ENCODE data around the gene WDR88. TPM values are rescaled to one million over a fixed set of nuclear protein-coding genes. Genes with fewer than 3 reads are reported as not detected.
A peak's percentile ranks its signal among the peaks of the same experiment; 100 is the strongest.
"Not testable (repeated sequence)": the region's sequence is repeated elsewhere in the genome, so short reads cannot be mapped to it uniquely, and the experiment has no call there.

The WDR88 gene
- total RNA-seq, 1 experiment from 2014 or later = not detected

DNA sequence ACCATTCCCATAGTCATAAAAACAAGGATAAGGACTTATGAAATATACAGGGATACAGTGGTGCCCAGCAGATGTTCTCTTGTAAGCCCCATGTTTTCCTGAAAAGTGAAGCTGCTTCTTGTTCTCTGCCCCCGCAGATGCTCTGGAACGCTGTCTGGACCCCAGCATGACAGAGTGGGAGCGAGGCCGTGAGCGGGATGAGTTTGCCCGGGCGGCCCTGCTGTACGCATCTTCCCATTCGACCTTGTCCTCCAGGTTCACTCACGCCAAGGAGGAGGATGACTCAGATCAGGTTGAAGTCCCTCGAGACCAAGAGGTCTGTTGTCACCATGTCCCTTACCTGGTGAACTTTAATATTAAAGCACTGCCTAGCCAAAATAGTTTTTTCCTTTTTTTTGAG, 20.3 kb upstream of the WDR88 start:
- H3K36me3 ChIP-seq = peaks cover 61% of the 10 kb centered on the region
- DNase-seq = no peak
- no peak overlapping the region for H3K4me3 ChIP-seq
- no peaks in the 10 kb centered on the region for H3K27me3 ChIP-seq
- no peaks in the 10 kb centered on the region for H3K9me3 ChIP-seq (replicated peaks)
- no peaks in the 10 kb centered on the region for H3K4me1 ChIP-seq
- no peak overlapping the region for H3K27ac ChIP-seq

DNA sequence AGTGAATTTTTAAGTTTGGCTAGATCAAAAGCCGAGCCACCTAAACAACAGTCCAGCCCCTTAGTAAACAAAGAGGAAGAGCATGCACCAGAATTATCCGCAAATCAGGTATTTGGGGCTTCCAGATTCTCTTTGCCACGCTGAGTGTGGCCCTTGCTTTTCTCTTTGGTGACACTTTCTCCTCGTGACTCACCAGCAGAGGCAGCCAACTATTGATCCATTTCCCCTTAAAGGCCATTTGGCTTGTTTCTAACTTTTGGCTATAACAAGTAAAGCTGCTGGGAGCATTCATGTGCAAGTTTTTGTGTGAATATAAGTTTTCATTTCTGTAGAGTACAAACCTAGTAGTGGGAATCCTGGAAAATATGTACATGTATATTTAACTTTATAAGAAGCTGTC, 17.6 kb upstream of the WDR88 start:
- peaks cover 60% of the 10 kb centered on the region for H3K36me3 ChIP-seq

DNA sequence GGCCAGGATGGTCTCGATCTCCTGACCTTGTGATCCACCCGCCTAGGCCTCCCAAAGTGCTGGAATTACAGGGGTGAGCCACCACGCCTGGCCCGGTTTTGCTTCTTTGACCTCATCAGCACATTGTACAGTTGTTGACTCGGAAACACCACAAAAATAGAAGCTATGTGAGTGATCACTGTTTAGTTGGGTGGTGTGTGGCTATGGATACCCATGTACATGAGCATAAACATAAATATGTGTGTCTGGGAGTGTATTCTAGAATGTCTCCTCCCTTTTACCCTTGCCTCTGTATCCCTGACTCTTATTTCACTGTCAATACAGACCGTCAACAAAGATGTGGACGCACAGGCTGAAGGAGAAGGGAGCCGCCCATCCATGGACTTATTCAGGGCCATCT, 14.4 kb upstream of the WDR88 start:
- Histone ChIP-seq H3K27me3 (no peaks in the 10 kb centered on the region), H3K4me1 (no peaks in the 10 kb centered on the region), H3K4me3 (no peak overlapping the region), H3K27ac (no peak overlapping the region), H3K36me3 (peaks cover 43% of the 10 kb centered on the region), H3K9me3 (replicated peaks) (no peaks in the 10 kb centered on the region)
- no peak for DNase-seq

More for the DNA sequence above, 17.6 kb upstream of the WDR88 start:
- H3K27me3 ChIP-seq = no peaks in the 10 kb centered on the region
- no peak overlapping the region for H3K4me3 ChIP-seq
- no peak for DNase-seq
- H3K27ac ChIP-seq = no peak overlapping the region
- H3K4me1 ChIP-seq = no peaks in the 10 kb centered on the region
- no peaks in the 10 kb centered on the region for H3K9me3 ChIP-seq (replicated peaks)

DNA sequence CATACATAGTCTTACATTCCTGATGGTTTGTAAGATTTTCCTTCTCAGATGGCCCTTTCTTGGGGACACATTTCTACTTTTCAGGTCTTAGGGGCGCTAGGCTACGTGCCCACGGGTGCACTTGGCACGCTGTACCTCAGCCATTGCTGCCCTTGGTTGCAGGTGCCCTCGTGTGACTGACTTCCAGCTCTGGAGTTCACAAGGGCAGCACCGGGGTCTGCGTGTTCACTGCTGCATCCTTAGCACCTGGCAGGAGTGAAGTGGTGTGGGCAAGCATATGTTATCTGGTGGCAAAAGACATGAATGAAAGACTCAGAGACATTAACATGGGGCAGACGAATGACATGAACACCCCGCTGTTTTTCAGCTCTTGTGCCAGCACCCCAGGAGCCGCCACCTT, 13.3 kb upstream of the WDR88 start:
- DNase-seq = no peak
- no peaks in the 10 kb centered on the region for H3K4me1 ChIP-seq
- H3K9me3 ChIP-seq (replicated peaks) = no peaks in the 10 kb centered on the region
- peaks cover 36% of the 10 kb centered on the region for H3K36me3 ChIP-seq
- no peak overlapping the region for H3K27ac ChIP-seq
- no peak overlapping the region for H3K4me3 ChIP-seq
- H3K27me3 ChIP-seq = no peaks in the 10 kb centered on the region

DNA sequence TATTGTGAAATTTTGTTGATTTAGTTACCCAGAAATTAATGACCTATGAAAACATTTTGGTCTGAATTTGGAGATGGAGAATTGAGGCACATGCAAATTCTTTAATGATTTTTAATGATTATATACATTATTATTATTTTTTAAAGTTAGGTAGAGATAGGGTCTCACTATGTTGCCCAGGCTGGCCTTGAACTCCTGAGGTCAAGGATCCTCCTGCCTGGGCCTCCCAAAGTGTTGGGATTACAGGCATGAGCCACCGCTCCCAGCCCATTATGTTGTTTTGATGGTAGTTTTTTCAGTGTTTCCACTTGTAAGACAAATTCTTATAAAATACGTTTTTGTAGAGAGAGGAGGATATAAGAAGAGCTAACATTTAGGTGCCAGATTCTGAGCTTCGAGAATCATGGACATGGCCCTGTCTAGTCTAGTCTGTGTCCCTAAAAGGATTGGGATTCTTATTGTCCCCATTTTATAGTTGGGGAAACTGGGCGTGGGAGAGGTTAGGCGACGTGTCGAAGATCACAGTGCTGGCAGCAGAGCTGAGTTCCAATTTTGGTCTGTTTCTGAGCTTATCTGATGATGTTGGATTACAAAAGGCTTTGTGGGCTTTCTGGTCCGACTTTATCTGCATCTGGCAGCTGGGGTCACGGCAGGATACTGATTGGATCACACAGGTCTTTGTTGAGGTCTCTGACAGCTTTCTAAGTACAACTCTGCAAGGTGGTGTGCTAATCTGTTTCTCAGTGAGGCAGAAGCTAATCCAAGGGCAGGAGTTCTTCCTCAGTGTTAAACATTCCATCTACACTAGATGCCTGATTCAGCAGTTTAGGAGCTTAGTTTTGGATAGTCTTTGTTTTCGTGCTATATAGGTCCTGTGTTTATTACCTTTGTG, 7.5 kb upstream of the WDR88 start:
- no peak overlapping the region for H3K27ac ChIP-seq
- no peaks in the 10 kb centered on the region for H3K4me1 ChIP-seq
- H3K4me3 ChIP-seq = no peak overlapping the region
- H3K27me3 ChIP-seq = no peaks in the 10 kb centered on the region
- H3K9me3 ChIP-seq (replicated peaks) = no peaks in the 10 kb centered on the region
- DNase-seq = no peak
- peaks cover 40% of the 10 kb centered on the region for H3K36me3 ChIP-seq

DNA sequence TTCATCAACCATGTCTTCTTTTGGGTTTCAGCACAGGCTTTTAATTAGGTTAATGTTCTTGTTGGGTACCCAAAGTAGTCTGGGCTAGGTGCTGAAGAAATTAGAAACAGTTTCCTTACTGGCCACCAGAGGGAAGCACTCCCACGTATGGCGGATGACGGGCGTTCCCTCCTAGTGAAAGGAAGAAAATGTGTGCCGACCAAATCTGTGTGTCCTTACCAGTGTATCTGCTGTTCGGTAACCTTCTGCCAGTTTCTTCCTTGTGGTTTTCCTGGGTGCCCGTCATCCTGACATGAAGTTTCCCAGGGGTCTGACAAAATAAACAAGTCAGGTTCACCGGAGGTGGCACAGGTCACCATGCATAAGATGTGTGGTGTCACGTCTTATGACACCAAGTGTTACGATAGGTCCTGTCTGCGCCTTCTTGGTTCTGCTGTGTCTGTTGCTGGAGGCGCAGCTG, 6.0 kb upstream of the WDR88 start:
- DNase-seq = peak; percentile 37 to 72

DNA sequence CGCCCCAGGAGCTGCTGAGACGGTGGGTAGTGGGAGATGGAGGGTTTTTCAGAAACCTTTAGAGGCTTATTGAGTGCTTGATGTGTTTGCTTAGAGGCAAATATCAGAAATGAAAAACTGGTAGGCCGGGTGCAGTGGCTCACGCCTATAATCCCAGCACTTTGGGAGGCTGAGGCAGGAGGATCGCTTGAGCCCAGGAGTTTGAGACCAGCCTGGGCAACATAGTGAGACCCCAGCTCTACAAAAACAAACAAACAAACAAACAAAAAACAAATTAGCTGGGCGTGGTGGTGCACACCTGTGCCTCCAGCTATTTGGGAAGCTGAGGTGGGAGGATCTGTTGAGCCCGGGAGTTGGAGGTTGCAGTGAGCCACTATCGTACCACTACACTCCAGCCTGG, 5.2 kb upstream of the WDR88 start:
- H3K4me1 ChIP-seq; H3K4me3 ChIP-seq; H3K27ac ChIP-seq; DNase-seq; H3K9me3 ChIP-seq (replicated peaks); H3K27me3 ChIP-seq: not testable (repeated sequence)
- peaks cover 45% of the 10 kb centered on the region for H3K36me3 ChIP-seq

More for the DNA sequence above, 6.0 kb upstream of the WDR88 start:
- Histone ChIP-seq H3K4me1 (no peaks in the 10 kb centered on the region), H3K27ac (no peak overlapping the region), H3K36me3 (peaks cover 43% of the 10 kb centered on the region), H3K27me3 (no peaks in the 10 kb centered on the region), H3K9me3 (replicated peaks) (no peaks in the 10 kb centered on the region), H3K4me3 (no peak overlapping the region)

DNA sequence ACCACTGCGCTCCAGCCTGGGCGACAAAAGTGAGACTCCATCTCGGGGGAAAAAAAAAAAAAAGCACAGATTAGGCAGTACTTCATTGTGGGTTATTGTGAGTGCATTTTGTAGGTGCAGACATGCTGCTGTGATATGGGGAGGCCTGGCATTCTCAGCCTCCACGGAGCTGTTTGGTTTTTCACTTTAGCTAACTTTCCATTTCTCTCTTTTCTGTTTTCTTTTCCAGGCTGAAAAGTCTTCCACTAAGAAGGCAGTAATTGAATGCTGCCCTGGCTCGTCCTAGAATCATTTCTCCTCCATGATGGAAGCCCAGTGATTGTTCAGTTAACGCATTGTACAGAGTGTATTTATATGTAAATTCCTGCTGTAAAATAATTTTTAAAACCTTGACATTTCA, 2.0 kb upstream of the WDR88 start:
- no peak for DNase-seq
- no peaks in the 10 kb centered on the region for H3K27me3 ChIP-seq
- H3K9me3 ChIP-seq (replicated peaks) = no peaks in the 10 kb centered on the region
- no peaks in the 10 kb centered on the region for H3K4me1 ChIP-seq
- H3K4me3 ChIP-seq = no peak overlapping the region
- H3K36me3 ChIP-seq = peaks cover 35% of the 10 kb centered on the region
- H3K27ac ChIP-seq = no peak overlapping the region

DNA sequence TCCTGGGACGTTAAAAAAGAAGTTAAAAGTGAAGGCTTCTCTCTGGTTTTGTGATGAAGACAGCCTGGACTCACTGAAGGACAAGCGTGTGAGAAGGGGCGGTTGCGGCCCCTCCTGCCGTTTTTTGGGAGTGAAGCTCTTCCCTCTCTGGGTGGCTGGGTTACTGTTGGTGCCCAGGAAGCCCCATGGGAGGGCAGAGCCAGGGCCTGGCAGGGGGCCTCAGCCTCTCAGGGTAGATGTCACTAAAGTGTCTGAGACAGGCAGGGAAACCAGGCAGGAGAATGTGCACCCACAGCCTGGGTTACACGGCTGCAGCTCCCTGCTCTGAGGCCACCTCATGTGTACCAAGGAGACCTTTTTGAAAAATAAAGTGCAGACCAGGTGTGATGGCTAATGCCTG, 1.5 kb upstream of the WDR88 start:
- no peak for DNase-seq
- Histone ChIP-seq H3K27me3 (no peaks in the 10 kb centered on the region), H3K36me3 (peaks cover 33% of the 10 kb centered on the region), H3K9me3 (replicated peaks) (no peaks in the 10 kb centered on the region), H3K4me3 (no peak overlapping the region), H3K4me1 (no peaks in the 10 kb centered on the region), H3K27ac (no peak overlapping the region)

DNA sequence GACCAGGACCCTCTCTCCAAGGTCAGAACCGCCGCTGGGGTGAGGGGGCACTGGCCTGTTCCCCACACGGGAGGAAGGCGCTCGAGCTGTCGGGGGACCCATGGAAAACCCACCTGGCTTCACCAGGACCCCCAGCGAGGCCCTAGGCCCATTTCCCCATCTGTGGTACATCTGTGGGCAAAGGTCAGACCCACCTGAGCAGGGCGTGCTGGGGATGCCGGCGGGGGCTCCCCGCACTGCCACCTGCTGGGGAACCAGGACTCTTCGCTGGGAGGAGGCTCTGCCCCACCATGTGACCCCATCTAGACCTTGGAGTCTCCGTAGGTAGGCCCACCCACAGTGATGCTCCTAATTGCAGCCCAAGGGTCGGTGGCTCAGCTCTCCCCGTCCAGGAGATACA, 511 bp downstream of the WDR88 start:
- no peak overlapping the region for H3K27ac ChIP-seq
- H3K36me3 ChIP-seq = peaks cover 16% of the 10 kb centered on the region; the same call in 1 of the 2 replicates
- DNase-seq = no peak
- H3K27me3 ChIP-seq = no peaks in the 10 kb centered on the region
- no peaks in the 10 kb centered on the region for H3K9me3 ChIP-seq (replicated peaks)
- H3K4me1 ChIP-seq = no peaks in the 10 kb centered on the region
- no peak overlapping the region for H3K4me3 ChIP-seq

DNA sequence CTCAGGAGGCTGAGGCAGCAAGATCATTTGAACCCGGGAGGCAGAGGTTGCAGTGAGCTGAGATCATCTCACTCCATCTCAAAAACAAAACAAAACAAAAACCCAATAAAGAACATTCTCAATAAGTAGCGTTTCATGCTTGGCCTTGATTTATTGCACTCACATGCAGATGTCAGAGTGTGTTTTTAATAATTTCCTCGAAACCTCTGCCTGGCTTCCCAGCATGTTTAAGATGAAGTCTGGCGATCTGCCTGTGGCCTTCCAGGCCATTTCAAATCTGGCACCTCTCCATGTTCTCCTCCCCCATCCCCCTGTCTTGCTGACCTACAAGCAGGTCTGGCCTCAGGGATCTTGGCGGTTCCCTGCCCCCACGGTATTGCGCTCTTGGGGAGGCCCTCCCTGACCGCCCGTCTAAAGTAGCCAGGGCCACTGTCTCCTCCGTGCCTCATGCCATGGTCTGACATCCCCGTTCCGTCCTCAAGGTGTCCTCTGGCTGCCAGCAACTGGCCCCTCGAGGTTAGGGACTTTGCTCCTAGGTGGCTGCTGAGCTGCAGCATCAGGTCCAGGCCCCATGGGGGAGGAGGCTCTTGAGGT, 1.6 kb downstream of the WDR88 start:
- Histone ChIP-seq H3K9me3 (replicated peaks) (no peaks in the 10 kb centered on the region), H3K4me1 (no peaks in the 10 kb centered on the region), H3K27me3 (no peaks in the 10 kb centered on the region), H3K27ac (no peak overlapping the region), H3K36me3 (peaks cover 8% of the 10 kb centered on the region; the same call in 1 of the 2 replicates), H3K4me3 (no peak overlapping the region)
- no peak for DNase-seq

DNA sequence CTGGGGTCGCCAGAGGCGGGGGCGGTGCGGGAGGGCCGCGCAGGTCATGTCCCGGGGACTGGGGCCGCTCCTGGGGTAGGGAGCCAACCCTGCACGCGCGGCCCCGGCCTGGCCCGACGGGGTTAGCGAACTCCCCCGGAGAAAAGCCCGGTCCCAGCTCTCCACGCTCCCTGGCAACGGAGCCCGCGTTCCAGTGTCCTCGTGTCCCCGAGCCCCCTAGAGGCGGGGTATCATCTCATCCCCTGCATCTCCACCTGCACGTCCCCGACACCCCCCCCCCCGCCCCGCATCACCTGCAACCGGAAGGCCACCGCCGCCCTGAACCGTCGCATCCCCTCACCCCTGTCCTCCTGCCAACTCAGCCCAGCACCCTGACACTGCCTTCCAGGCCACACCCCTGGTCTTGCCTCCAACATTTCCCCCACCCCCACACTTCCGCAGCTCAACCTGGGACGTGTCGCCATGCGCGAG, 2.7 kb downstream of the WDR88 start:
- H3K9me3 ChIP-seq (replicated peaks) = no peaks in the 10 kb centered on the region
- DNase-seq = no peak

DNA sequence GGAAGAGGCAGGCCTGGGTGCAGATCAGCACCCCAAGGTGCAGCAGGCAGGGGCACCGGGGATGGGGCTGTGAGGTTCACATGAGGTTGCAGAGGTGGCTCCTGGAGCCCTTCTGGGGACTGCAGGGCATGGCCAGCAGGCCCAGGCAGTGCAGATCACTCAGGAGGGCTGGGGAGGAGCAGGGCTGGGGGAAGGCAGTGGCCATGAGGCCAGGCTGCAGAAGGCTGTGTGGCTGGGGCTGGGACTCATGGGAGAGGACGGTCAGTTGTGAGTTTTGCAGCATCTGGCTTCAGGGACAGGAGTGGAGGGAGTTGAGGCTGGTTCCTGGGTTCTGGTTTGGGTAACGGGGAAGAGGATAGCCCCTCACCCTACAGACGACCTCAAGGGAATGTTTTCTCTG, 7.3 kb downstream of the WDR88 start:
- Histone ChIP-seq H3K27me3 (no peaks in the 10 kb centered on the region), H3K27ac (no peak overlapping the region), H3K4me1 (no peaks in the 10 kb centered on the region), H3K4me3 (no peak overlapping the region), H3K9me3 (replicated peaks) (no peaks in the 10 kb centered on the region), H3K36me3 (no peaks in the 10 kb centered on the region)
- no peak for DNase-seq

More for the DNA sequence above, 2.7 kb downstream of the WDR88 start:
- Histone ChIP-seq H3K4me3 (no peak overlapping the region), H3K27ac (no peak overlapping the region), H3K27me3 (no peaks in the 10 kb centered on the region), H3K4me1 (no peaks in the 10 kb centered on the region), H3K36me3 (peaks cover 5% of the 10 kb centered on the region; the same call in 1 of the 2 replicates)

DNA sequence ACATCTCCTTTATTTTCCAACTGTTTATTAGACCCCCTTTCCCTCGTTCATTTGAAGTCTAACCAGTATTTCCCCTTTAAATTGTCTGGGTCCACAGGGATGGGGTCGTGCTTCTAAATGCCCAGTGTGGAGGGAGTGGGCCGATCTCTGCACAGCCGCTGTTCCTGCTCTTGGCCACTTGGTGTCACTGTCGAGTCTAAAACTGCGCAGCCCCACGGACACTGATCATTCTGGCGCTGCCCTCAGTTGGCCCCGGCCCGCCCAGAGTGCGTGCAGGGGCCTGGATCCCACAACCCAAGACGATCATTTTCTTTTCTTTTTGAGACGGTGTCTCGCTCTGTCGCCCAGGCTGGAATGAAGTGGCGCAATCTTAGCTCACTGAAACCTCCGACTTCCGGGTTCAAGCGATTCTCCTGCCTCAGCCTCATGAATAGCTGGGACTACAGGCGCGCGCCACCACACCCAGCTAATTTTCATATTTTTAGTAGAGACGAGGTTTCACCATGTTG, 12.0 kb downstream of the WDR88 start:
- Histone ChIP-seq H3K27ac (no peak overlapping the region), H3K4me1 (no peaks in the 10 kb centered on the region), H3K36me3 (no peaks in the 10 kb centered on the region), H3K27me3 (no peaks in the 10 kb centered on the region), H3K4me3 (no peak overlapping the region), H3K9me3 (replicated peaks) (no peaks in the 10 kb centered on the region)
- DNase-seq = peak; percentile 50 to 77

DNA sequence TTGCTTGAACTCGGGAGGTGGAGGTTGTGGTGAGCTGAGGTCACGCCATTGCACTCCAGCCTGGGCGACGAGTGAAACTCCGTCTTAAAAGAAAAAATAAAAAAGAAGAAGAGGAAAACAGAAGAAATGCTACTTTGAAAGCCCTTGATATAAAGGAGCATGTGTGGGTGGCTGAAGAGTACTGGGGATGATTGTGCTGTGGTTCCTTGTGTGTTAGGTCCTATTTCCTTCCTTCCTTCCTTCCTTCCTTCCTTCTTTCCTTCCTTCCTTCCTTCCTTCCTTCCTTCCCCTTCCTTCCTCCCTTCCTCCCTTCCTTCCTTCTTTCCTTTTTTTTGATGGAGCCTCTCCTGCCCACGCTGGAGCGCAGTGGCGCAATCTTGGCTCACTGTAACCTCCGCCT, 14.3 kb downstream of the WDR88 start:
- no peaks in the 10 kb centered on the region for H3K9me3 ChIP-seq (replicated peaks)
- H3K27ac ChIP-seq = no peak overlapping the region
- H3K4me1 ChIP-seq = no peaks in the 10 kb centered on the region
- H3K36me3 ChIP-seq = no peaks in the 10 kb centered on the region
- DNase-seq = no peak
- H3K4me3 ChIP-seq = no peak overlapping the region
- H3K27me3 ChIP-seq = no peaks in the 10 kb centered on the region

All from SJCRH30 (cell line).